ENCODE results near the gene MS4A14. TPM values are rescaled to one million over a fixed set of nuclear protein-coding genes. Genes with fewer than 3 reads are reported as not detected.
A peak's percentile ranks its signal among the peaks of the same experiment; 100 is the strongest.

Gene MS4A14
- total RNA-seq, 5 donors from 2014 or later (not counting 1 experiment from before 2014, with no cell fraction given) = 0.10 TPM; not detected in 4

- no peaks in the 10 kb centered on the region for H3K27me3 ChIP-seq (replicated peaks in 1 of 2; ENCODE audit: control insufficient read depth in 2 of 2, extremely low read depth in 1 of 2, insufficient read depth in 2 of 2, low read length in 1 of 2)
- H3K9me3 Mint-ChIP-seq = no peaks in the 10 kb centered on the region
- no peaks in the 10 kb centered on the region for H3K36me3 Mint-ChIP-seq
- peaks cover 8 to 10% (median 10%) of the 10 kb centered on the region in 3 donors for H3K4me1 Mint-ChIP-seq
- ChIA-PET POLR2A (no interaction called here), CTCF (no interaction called here)
- H3K27ac Mint-ChIP-seq = no peak overlapping the region
- WGBS (ENCODE audit: insufficient coverage) = no CpG with 5 or more reads among the region's 2 CpGs
- no peak overlapping the region for H3K4me3 ChIP-seq (ENCODE audit: control insufficient read depth in 1 of 2, extremely low read depth in 1 of 2, low read length in 1 of 2)
- H3K4me3 Mint-ChIP-seq = no peak overlapping the region
- H3K4me1 ChIP-seq (ENCODE audit: control insufficient read depth in 1 of 2, extremely low read depth in 1 of 2, insufficient read depth in 2 of 2, low read length in 2 of 2) = peaks cover 3 to 8% of the 10 kb centered on the region in 2 experiments
- no peaks in the 10 kb centered on the region for H3K9me3 ChIP-seq
- ATAC-seq (replicated peaks in 1 of 4) = no peak
- no peaks in the 10 kb centered on the region for H3K36me3 ChIP-seq (ENCODE audit: control insufficient read depth in 2 of 2, extremely low read depth in 1 of 2, insufficient read depth in 1 of 2, low read length in 1 of 2)
- no peak overlapping the region for H3K27ac ChIP-seq (ENCODE audit: low read length)
- peak in 1 of 35 experiments; percentile 8 for DNase-seq
- H3K27me3 Mint-ChIP-seq = peaks cover 4 to 16% of the 10 kb centered on the region in 2 donors
Observed at GRCh38 chr11:60377401-60378136, 18.7 kb upstream of the MS4A14 start.

GRCh38 chr11:60378354-60378753, 17.9 kb upstream of the MS4A14 start, which contains the start of gene MS4A7:
MS4A7 (plus strand) TSS chr11:60378532; CDS start chr11:60383142, 4,610 bp downstream.
- ChIA-PET POLR2A (no interaction called here), CTCF (no interaction called here)
- peaks cover 8 to 10% (median 10%) of the 10 kb centered on the region in 3 donors for H3K4me1 Mint-ChIP-seq
- ATAC-seq (replicated peaks in 1 of 4) = peak in 3 of 4 experiments; percentile 12 to 39 (median 30)
- WGBS (ENCODE audit: insufficient coverage) = 0% methylated on average over 2 of the region's 3 CpGs
- no peak within 1 kb of the TSS for H3K4me3 ChIP-seq (ENCODE audit: control insufficient read depth in 1 of 2, extremely low read depth in 1 of 2, low read length in 1 of 2)
- H3K9me3 Mint-ChIP-seq = no peaks in the 10 kb centered on the region
- no peaks in the 10 kb centered on the region for H3K27me3 ChIP-seq (replicated peaks in 1 of 2; ENCODE audit: control insufficient read depth in 2 of 2, extremely low read depth in 1 of 2, insufficient read depth in 2 of 2, low read length in 1 of 2)
- H3K36me3 Mint-ChIP-seq = no peaks in the 10 kb centered on the region
- no peak within 1 kb of the TSS for H3K4me3 Mint-ChIP-seq
- peaks cover 3 to 8% of the 10 kb centered on the region in 2 experiments for H3K4me1 ChIP-seq (ENCODE audit: control insufficient read depth in 1 of 2, extremely low read depth in 1 of 2, insufficient read depth in 2 of 2, low read length in 2 of 2)
- H3K27ac Mint-ChIP-seq = peak within 1 kb of the TSS in 1 of 2 donors; percentile 55
- no peaks in the 10 kb centered on the region for H3K9me3 ChIP-seq
- no peaks in the 10 kb centered on the region for H3K36me3 ChIP-seq (ENCODE audit: control insufficient read depth in 2 of 2, extremely low read depth in 1 of 2, insufficient read depth in 1 of 2, low read length in 1 of 2)
- H3K27ac ChIP-seq (ENCODE audit: low read length) = no peak within 1 kb of the TSS
- peaks cover 4 to 16% of the 10 kb centered on the region in 2 donors for H3K27me3 Mint-ChIP-seq
- peak in 2 of 35 experiments; percentile 5 to 24 for DNase-seq

- H3K9me3 Mint-ChIP-seq = no peaks in the 10 kb centered on the region
- CTCF ChIA-PET = no interaction called here
- Histone ChIP-seq H3K4me3 (ENCODE audit: control insufficient read depth in 1 of 2, extremely low read depth in 1 of 2, low read length in 1 of 2) (no peak overlapping the region), H3K27me3 (replicated peaks in 1 of 2; ENCODE audit: control insufficient read depth in 2 of 2, extremely low read depth in 1 of 2, insufficient read depth in 2 of 2, low read length in 1 of 2) (no peaks in the 10 kb centered on the region), H3K9me3 (no peaks in the 10 kb centered on the region), H3K27ac (ENCODE audit: low read length) (no peak overlapping the region), H3K36me3 (ENCODE audit: control insufficient read depth in 2 of 2, extremely low read depth in 1 of 2, insufficient read depth in 1 of 2, low read length in 1 of 2) (no peaks in the 10 kb centered on the region), H3K4me1 (ENCODE audit: control insufficient read depth in 1 of 2, extremely low read depth in 1 of 2, insufficient read depth in 2 of 2, low read length in 2 of 2) (no peaks in the 10 kb centered on the region)
- POLR2A ChIA-PET = no interaction called here
- H3K4me1 Mint-ChIP-seq = peaks cover 0 to 3% (median 0%) of the 10 kb centered on the region in 3 donors
- no peak overlapping the region for H3K4me3 Mint-ChIP-seq
- peak in 1 of 4 experiments; percentile 17 for ATAC-seq (replicated peaks in 1 of 4)
- peaks cover 0 to 1% of the 10 kb centered on the region in 2 donors for H3K27me3 Mint-ChIP-seq
- DNase-seq = no peak
- no peaks in the 10 kb centered on the region for H3K36me3 Mint-ChIP-seq
- WGBS (ENCODE audit: insufficient coverage) = 73% methylated on average over 1 of the region's 5 CpGs
- H3K27ac Mint-ChIP-seq = no peak overlapping the region
Observed at GRCh38 chr11:60389279-60389910, 6.9 kb upstream of the MS4A14 start.

GRCh38 chr11:60390419-60390818, 5.8 kb upstream of the MS4A14 start:
- Histone ChIP-seq H3K4me3 (ENCODE audit: control insufficient read depth in 1 of 2, extremely low read depth in 1 of 2, low read length in 1 of 2) (no peak overlapping the region), H3K27me3 (replicated peaks in 1 of 2; ENCODE audit: control insufficient read depth in 2 of 2, extremely low read depth in 1 of 2, insufficient read depth in 2 of 2, low read length in 1 of 2) (no peaks in the 10 kb centered on the region), H3K9me3 (no peaks in the 10 kb centered on the region), H3K27ac (ENCODE audit: low read length) (no peak overlapping the region), H3K36me3 (ENCODE audit: control insufficient read depth in 2 of 2, extremely low read depth in 1 of 2, insufficient read depth in 1 of 2, low read length in 1 of 2) (no peaks in the 10 kb centered on the region), H3K4me1 (ENCODE audit: control insufficient read depth in 1 of 2, extremely low read depth in 1 of 2, insufficient read depth in 2 of 2, low read length in 2 of 2) (no peaks in the 10 kb centered on the region)
- H3K4me1 Mint-ChIP-seq = peaks cover 0 to 3% (median 0%) of the 10 kb centered on the region in 3 donors
- H3K36me3 Mint-ChIP-seq = no peaks in the 10 kb centered on the region
- no peaks in the 10 kb centered on the region for H3K9me3 Mint-ChIP-seq
- H3K4me3 Mint-ChIP-seq = no peak overlapping the region
- POLR2A ChIA-PET = no interaction called here
- CTCF ChIA-PET = no interaction called here
- H3K27ac Mint-ChIP-seq = peak overlapping the region in 1 of 2 donors; percentile 17
- DNase-seq (no peak), ATAC-seq (replicated peaks in 1 of 4) (no peak)
- peaks cover 0 to 1% of the 10 kb centered on the region in 2 donors for H3K27me3 Mint-ChIP-seq

GRCh38 chr11:60392361-60392760, 3.9 kb upstream of the MS4A14 start:
- Histone ChIP-seq H3K9me3 (no peaks in the 10 kb centered on the region), H3K4me1 (ENCODE audit: control insufficient read depth in 1 of 2, extremely low read depth in 1 of 2, insufficient read depth in 2 of 2, low read length in 2 of 2) (peaks cover 0 to 2% of the 10 kb centered on the region in 2 experiments), H3K27ac (ENCODE audit: low read length) (no peak overlapping the region), H3K36me3 (ENCODE audit: control insufficient read depth in 2 of 2, extremely low read depth in 1 of 2, insufficient read depth in 1 of 2, low read length in 1 of 2) (no peaks in the 10 kb centered on the region), H3K4me3 (ENCODE audit: control insufficient read depth in 1 of 2, extremely low read depth in 1 of 2, low read length in 1 of 2) (no peak overlapping the region), H3K27me3 (replicated peaks in 1 of 2; ENCODE audit: control insufficient read depth in 2 of 2, extremely low read depth in 1 of 2, insufficient read depth in 2 of 2, low read length in 1 of 2) (no peaks in the 10 kb centered on the region)
- CTCF ChIA-PET = no interaction called here
- ATAC-seq (replicated peaks in 1 of 4) (no peak), DNase-seq (no peak)
- Mint-ChIP-seq H3K4me1 (peaks cover 0 to 9% (median 0%) of the 10 kb centered on the region in 3 donors), H3K9me3 (no peaks in the 10 kb centered on the region), H3K27me3 (peaks cover 0 to 1% of the 10 kb centered on the region in 2 donors), H3K36me3 (no peaks in the 10 kb centered on the region), H3K4me3 (no peak overlapping the region), H3K27ac (no peak overlapping the region)
- POLR2A ChIA-PET = no interaction called here
- WGBS (ENCODE audit: insufficient coverage) = no CpG with 5 or more reads among the region's 2 CpGs

- H3K36me3 Mint-ChIP-seq = no peaks in the 10 kb centered on the region
- ATAC-seq (replicated peaks in 1 of 4) (no peak), DNase-seq (no peak)
- H3K27ac Mint-ChIP-seq = no peak overlapping the region
- whole genome bisulfite sequencing (ENCODE audit: insufficient coverage) = no CpG with 5 or more reads among the region's 5 CpGs
- H3K27ac ChIP-seq (ENCODE audit: low read length) = no peak overlapping the region
- peaks cover 0 to 1% of the 10 kb centered on the region in 2 donors for H3K27me3 Mint-ChIP-seq
- ChIA-PET POLR2A (no interaction called here), CTCF (no interaction called here)
- peaks cover 0 to 2% of the 10 kb centered on the region in 2 experiments for H3K4me1 ChIP-seq (ENCODE audit: control insufficient read depth in 1 of 2, extremely low read depth in 1 of 2, insufficient read depth in 2 of 2, low read length in 2 of 2)
- no peaks in the 10 kb centered on the region for H3K27me3 ChIP-seq (replicated peaks in 1 of 2; ENCODE audit: control insufficient read depth in 2 of 2, extremely low read depth in 1 of 2, insufficient read depth in 2 of 2, low read length in 1 of 2)
- no peak overlapping the region for H3K4me3 ChIP-seq (ENCODE audit: control insufficient read depth in 1 of 2, extremely low read depth in 1 of 2, low read length in 1 of 2)
- H3K4me3 Mint-ChIP-seq = no peak overlapping the region
- H3K9me3 ChIP-seq = no peaks in the 10 kb centered on the region
- H3K9me3 Mint-ChIP-seq = no peaks in the 10 kb centered on the region
- peaks cover 0 to 9% (median 0%) of the 10 kb centered on the region in 3 donors for H3K4me1 Mint-ChIP-seq
- no peaks in the 10 kb centered on the region for H3K36me3 ChIP-seq (ENCODE audit: control insufficient read depth in 2 of 2, extremely low read depth in 1 of 2, insufficient read depth in 1 of 2, low read length in 1 of 2)
Observed at GRCh38 chr11:60393016-60393415, 3.2 kb upstream of the MS4A14 start.

Data from T-cell (primary cell).